HepG2 (cell line): ENCODE data around the gene KCNK7. TPM values are rescaled to one million over a fixed set of nuclear protein-coding genes. Genes with fewer than 3 reads are reported as not detected.

Experiments used
- ATAC-seq: fragments of 200-7000 bp; cut with Tn5 transposase; 3 replicates; pipeline ENCODE4 v1.9.1; 2020; ENCODE audit warnings: mild to moderate bottlenecking, moderate library complexity
- BruUV-seq: library from RNA; stranded (reverse); fragments of 400-500 nt; replicated peaks from 2 replicates; lab custom pipeline; 2021; lab: Mats Ljungman, UMichigan
- CTCF ChIA-PET: fragments of 300-600 bp; formaldehyde crosslinking; extraction: SDS; loops from one replicate; lab custom pipeline; 2021; ENCODE audit warnings: low total read pairs, inconsistent platforms, low intra/inter-chr PET ratio; lab: Yijun Ruan, JAX
- POLR2A ChIA-PET: fragments of 350-600 bp; sonication (Branson Sonifier 250); formaldehyde crosslinking; loops from one replicate; lab custom pipeline; 2020; ENCODE audit warnings: antibody characterized with exemption, inconsistent platforms; lab: Yijun Ruan, JAX
- DNase-seq: peaks from one replicate; pipeline ENCODE4 v3.0.0-alpha.2; 2015; ENCODE audit warnings: low spot score
- FAIRE-seq: peaks from 3 replicates; lab custom pipeline; 2011; peaks lifted over from hg19 to GRCh38; lab: Jason Lieb, UNC
- H2AFZ ChIP-seq: one replicate; pipeline ENCODE4 v1.6.1; 2011; ENCODE audit warnings: low read length, inconsistent platforms
- H3K27ac ChIP-seq: fragments of 300-600 bp; 3 replicates; pipeline ENCODE4 v1.8.0; 2011; ENCODE audit warnings: mixed run types, mild to moderate bottlenecking, mixed read lengths, low read length, inconsistent platforms; ENCODE audit not compliant: insufficient read depth; ENCODE audit errors: extremely low read length
- H3K27me3 ChIP-seq, 2 experiments: fragments of 200-600 bp in 1 of 2; 2 replicates in 1 of 2; 3 replicates in 1 of 2; pipeline versions ENCODE4 v1.6.0 to v1.8.0; 2011; ENCODE audit warnings: low read length in 2 of 2, mild to moderate bottlenecking in 2 of 2, moderate library complexity in 2 of 2, inconsistent platforms in 1 of 2; ENCODE audit not compliant: insufficient read depth in 2 of 2, control insufficient read depth in 1 of 2
- H3K36me3 ChIP-seq, 2 experiments: fragments of 200-600 bp in 1 of 2; replicated peaks in 1 of 2; 2 replicates in 1 of 2; 3 replicates in 1 of 2; pipeline versions ENCODE4 v1.5.1 to v1.8.0; 2011; ENCODE audit warnings: low read length in 2 of 2, inconsistent platforms in 1 of 2; ENCODE audit not compliant: insufficient read depth in 2 of 2, control insufficient read depth in 1 of 2
- H3K4me1 ChIP-seq: 2 replicates; pipeline ENCODE4 v1.5.1; 2012; ENCODE audit warnings: low read length, inconsistent platforms; ENCODE audit not compliant: insufficient read depth
- H3K4me2 ChIP-seq: 2 replicates; pipeline ENCODE4 v1.6.0; 2011; ENCODE audit warnings: low read depth, low read length, inconsistent platforms
- H3K4me3 ChIP-seq, 3 experiments: fragments of 200-600 bp in 1 of 3; sonication (generic), shearing (Covaris generic) in 1 of 3; replicated peaks in 1 of 3; 2 replicates each; pipeline ENCODE4 v1.5.1; 2011 to 2016; ENCODE audit warnings: low read length in 3 of 3, inconsistent platforms in 2 of 3, low read depth in 2 of 3, mild to moderate bottlenecking in 2 of 3, control low read depth in 1 of 3, mixed read lengths in 1 of 3; ENCODE audit not compliant: insufficient read depth in 1 of 3
- H3K79me2 ChIP-seq: one replicate; pipeline ENCODE4 v1.6.1; 2011; ENCODE audit warnings: low read length, inconsistent platforms; ENCODE audit not compliant: insufficient read depth
- H3K9ac ChIP-seq: 2 replicates; pipeline ENCODE4 v1.6.0; 2011; ENCODE audit warnings: mild to moderate bottlenecking, low read depth, low read length, inconsistent platforms; ENCODE audit not compliant: insufficient read depth
- H3K9me3 ChIP-seq: 2 replicates; pipeline ENCODE4 v1.5.1; 2012; ENCODE audit warnings: mild to moderate bottlenecking, low read length
- H4K20me1 ChIP-seq: 2 replicates; pipeline ENCODE4 v1.6.0; 2011; ENCODE audit warnings: inconsistent platforms, mild to moderate bottlenecking, low read length, moderate library complexity; ENCODE audit not compliant: insufficient read depth
- HDAC6 ChIP-seq: fragments of 200-600 bp; sonication (generic); IDR thresholded peaks from 2 replicates; pipeline ENCODE4 v1.7.0; 2017; ENCODE audit warnings: mild to moderate bottlenecking, antibody characterized with exemption, low read length, low read depth
- MTF1 ChIP-seq: sonication (generic); formaldehyde crosslinking; IDR thresholded peaks from 2 replicates; pipeline ENCODE4 v1.5.0; 2020; ENCODE audit warnings: missing genetic modification reagents
- NFE2L1 ChIP-seq: sonication (generic); formaldehyde crosslinking; IDR thresholded peaks from 2 replicates; pipeline ENCODE4 v1.4.0; 2020; ENCODE audit warnings: missing genetic modification reagents, mild to moderate bottlenecking, borderline replicate concordance
- NFKB2 ChIP-seq: sonication (generic); formaldehyde crosslinking; IDR thresholded peaks from 2 replicates; pipeline ENCODE4 v1.4.0; 2020; ENCODE audit warnings: missing genetic modification reagents, borderline replicate concordance
- PAF1 ChIP-seq: IDR thresholded peaks from 2 replicates; pipeline ENCODE4 v1.6.1; 2016; ENCODE audit warnings: missing genetic modification reagents, missing compliant biosample characterization
- SRSF1 ChIP-seq: fragments of 200-400 bp; formaldehyde crosslinking; optimal IDR thresholded peaks from 2 replicates; pipeline ENCODE3; 2017; ENCODE audit warnings: mild to moderate bottlenecking, low read depth, low read length, moderate library complexity
- YEATS4 ChIP-seq: sonication (generic); formaldehyde crosslinking; IDR thresholded peaks from 2 replicates; pipeline ENCODE4 v1.4.0; 2020; ENCODE audit warnings: missing genetic modification reagents, borderline replicate concordance
- ZFP41 ChIP-seq: sonication (generic); formaldehyde crosslinking; IDR thresholded peaks from 2 replicates; pipeline ENCODE4 v1.4.0; 2020; ENCODE audit warnings: mild to moderate bottlenecking, missing genetic modification reagents, borderline replicate concordance
- WGBS: methylation state at CpG from one replicate; pipeline ENCODE4 v1.1.6; 2017; ENCODE audit warnings: low lambda C conversion rate; 5-methylcytosine and 5-hydroxymethylcytosine counted together
- in situ Hi-C: cut with HindIII; loops from 2 replicates; pipeline ENCODE4 v1.10.0; 2017; ENCODE audit warnings: low pct_unique_long_range_greater_than_20kb; ENCODE audit not compliant: extremely low pct_ligation_motif_present
- intact Hi-C: fragments of 100-400 bp; cut with micrococcal nuclease; formaldehyde crosslinking; loops from one replicate; pipeline ENCODE4 v1.10.0; 2022; ENCODE audit not compliant: unreplicated experiment
- polyA plus RNA-seq, 8 experiments: library from polyadenylated mRNA; depleted of rRNA in 3 of 8; stranded (reverse) in 7 of 8; unstranded in 1 of 8; fragments of >200 nt; fragmentation: Illumina TruSeq in 4 of 8; extraction: Trizol in 4 of 8; gene quantifications; 2 replicates each; pipeline versions ENCODE4 v1.2.1 to v1.2.3, GENCODE V29; 2011 to 2016; ENCODE audit warnings: low read depth in 4 of 8, missing spikeins in 1 of 8, mixed read lengths in 1 of 8; ENCODE audit not compliant: insufficient read depth in 1 of 8
- total RNA-seq, 5 experiments: library from RNA; depleted of rRNA; stranded (reverse); fragments of >200 nt; fragmentation: Illumina TruSeq; extraction: Trizol; gene quantifications; 2 replicates each; pipeline ENCODE4 v1.2.3, GENCODE V29; 2016; ENCODE audit warnings: low read depth in 1 of 5
- TF ChIP-seq, protein P1 (sequence below): sonication (generic); formaldehyde crosslinking; IDR thresholded peaks from 2 replicates; pipeline ENCODE4 v1.5.1; 2020; ENCODE audit warnings: mild to moderate bottlenecking, missing genetic modification reagents, moderate library complexity
- TF ChIP-seq, protein P2 (sequence below): sonication (generic); formaldehyde crosslinking; IDR thresholded peaks from 2 replicates; pipeline ENCODE4 v1.4.0; 2020; ENCODE audit warnings: missing genetic modification reagents

Gene KCNK7
- total and polyA plus RNA-seq, 2 of the 13 experiments (the other 11 are each of a cell fraction or from before 2014, with no cell fraction given): 0.11 TPM; not detected in 1

- TF ChIP-seq, protein P1, sequence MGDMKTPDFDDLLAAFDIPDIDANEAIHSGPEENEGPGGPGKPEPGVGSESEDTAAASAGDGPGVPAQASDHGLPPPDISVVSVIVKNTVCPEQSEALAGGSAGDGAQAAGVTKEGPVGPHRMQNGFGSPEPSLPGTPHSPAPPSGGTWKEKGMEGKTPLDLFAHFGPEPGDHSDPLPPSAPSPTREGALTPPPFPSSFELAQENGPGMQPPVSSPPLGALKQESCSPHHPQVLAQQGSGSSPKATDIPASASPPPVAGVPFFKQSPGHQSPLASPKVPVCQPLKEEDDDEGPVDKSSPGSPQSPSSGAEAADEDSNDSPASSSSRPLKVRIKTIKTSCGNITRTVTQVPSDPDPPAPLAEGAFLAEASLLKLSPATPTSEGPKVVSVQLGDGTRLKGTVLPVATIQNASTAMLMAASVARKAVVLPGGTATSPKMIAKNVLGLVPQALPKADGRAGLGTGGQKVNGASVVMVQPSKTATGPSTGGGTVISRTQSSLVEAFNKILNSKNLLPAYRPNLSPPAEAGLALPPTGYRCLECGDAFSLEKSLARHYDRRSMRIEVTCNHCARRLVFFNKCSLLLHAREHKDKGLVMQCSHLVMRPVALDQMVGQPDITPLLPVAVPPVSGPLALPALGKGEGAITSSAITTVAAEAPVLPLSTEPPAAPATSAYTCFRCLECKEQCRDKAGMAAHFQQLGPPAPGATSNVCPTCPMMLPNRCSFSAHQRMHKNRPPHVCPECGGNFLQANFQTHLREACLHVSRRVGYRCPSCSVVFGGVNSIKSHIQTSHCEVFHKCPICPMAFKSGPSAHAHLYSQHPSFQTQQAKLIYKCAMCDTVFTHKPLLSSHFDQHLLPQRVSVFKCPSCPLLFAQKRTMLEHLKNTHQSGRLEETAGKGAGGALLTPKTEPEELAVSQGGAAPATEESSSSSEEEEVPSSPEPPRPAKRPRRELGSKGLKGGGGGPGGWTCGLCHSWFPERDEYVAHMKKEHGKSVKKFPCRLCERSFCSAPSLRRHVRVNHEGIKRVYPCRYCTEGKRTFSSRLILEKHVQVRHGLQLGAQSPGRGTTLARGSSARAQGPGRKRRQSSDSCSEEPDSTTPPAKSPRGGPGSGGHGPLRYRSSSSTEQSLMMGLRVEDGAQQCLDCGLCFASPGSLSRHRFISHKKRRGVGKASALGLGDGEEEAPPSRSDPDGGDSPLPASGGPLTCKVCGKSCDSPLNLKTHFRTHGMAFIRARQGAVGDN (CRISPR knock-in tag): peak; percentile 8; the same call in 1 of the 2 replicates
- TF ChIP-seq, all 625 proteins: peak for 55
These were observed 20.5 kb upstream of the KCNK7 start (continued) for GRCh38 chr11:65615950-65616574.

GRCh38 chr11:65615229-65615949 lies 19.8 kb upstream of the KCNK7 start, which contains the start of gene PCNX3:
TSS of gene PCNX3 (plus strand) at chr11:65615776. CDS start at chr11:65616312, 536 bp downstream.
- peaks cover 23% of the 10 kb centered on the region; the same call in 1 of the 2 replicates for H4K20me1 ChIP-seq
- ChIA-PET POLR2A (interaction anchor here (0.7 to 4.3 kb wide), 27 partner anchors 9 to 437 kb away, joined by 3 to 48 read pairs (median 4); partner anchors contain the start of genes CCDC85B, CFL1, EHBP1L1 and KAT5), CTCF (no interaction called here)
- no peaks in the 10 kb centered on the region; a peak in 1 of 5 replicates for H3K27me3 ChIP-seq
- peak within 1 kb of the TSS; percentile 95 for H3K9ac ChIP-seq
- H3K4me2 ChIP-seq: peak within 1 kb of the TSS; percentile 96
- WGBS: 1% methylated on average over 39 of the region's 55 CpGs
- peaks cover 60% of the 10 kb centered on the region for H3K79me2 ChIP-seq
- in situ Hi-C loops (no loop called here), intact Hi-C loops (no loop called here)
- H3K36me3 ChIP-seq: peaks cover 18 to 39% of the 10 kb centered on the region in 2 experiments; a peak in 4 of 5 replicates
- DNase-seq: peak; percentile 100
- no TSS peak for BruUV-seq
- ATAC-seq: peak; percentile 72
- peaks cover 41% of the 10 kb centered on the region for H3K4me1 ChIP-seq
- peak within 1 kb of the TSS; percentile 92 for H3K27ac ChIP-seq
- no peak within 1 kb of the TSS for H2AFZ ChIP-seq
- H3K9me3 ChIP-seq: no peaks in the 10 kb centered on the region
- peak within 1 kb of the TSS; percentile 90 to 97 (median 94) for H3K4me3 ChIP-seq
- peak; percentile 100 for FAIRE-seq
- TF ChIP-seq HDAC6 (no peak), NFKB2 (CRISPR knock-in tag) (0 out of 2 replicates have a peak, but pooled peaks have one; percentile 16), NFE2L1 (CRISPR knock-in tag) (no peak), YEATS4 (CRISPR knock-in tag) (peak; percentile 12; the same call in 1 of the 2 replicates), ZFP41 (no peak), PAF1 (no peak), SRSF1 (no peak), MTF1 (CRISPR knock-in tag) (no peak)
- TF ChIP-seq, protein P2, sequence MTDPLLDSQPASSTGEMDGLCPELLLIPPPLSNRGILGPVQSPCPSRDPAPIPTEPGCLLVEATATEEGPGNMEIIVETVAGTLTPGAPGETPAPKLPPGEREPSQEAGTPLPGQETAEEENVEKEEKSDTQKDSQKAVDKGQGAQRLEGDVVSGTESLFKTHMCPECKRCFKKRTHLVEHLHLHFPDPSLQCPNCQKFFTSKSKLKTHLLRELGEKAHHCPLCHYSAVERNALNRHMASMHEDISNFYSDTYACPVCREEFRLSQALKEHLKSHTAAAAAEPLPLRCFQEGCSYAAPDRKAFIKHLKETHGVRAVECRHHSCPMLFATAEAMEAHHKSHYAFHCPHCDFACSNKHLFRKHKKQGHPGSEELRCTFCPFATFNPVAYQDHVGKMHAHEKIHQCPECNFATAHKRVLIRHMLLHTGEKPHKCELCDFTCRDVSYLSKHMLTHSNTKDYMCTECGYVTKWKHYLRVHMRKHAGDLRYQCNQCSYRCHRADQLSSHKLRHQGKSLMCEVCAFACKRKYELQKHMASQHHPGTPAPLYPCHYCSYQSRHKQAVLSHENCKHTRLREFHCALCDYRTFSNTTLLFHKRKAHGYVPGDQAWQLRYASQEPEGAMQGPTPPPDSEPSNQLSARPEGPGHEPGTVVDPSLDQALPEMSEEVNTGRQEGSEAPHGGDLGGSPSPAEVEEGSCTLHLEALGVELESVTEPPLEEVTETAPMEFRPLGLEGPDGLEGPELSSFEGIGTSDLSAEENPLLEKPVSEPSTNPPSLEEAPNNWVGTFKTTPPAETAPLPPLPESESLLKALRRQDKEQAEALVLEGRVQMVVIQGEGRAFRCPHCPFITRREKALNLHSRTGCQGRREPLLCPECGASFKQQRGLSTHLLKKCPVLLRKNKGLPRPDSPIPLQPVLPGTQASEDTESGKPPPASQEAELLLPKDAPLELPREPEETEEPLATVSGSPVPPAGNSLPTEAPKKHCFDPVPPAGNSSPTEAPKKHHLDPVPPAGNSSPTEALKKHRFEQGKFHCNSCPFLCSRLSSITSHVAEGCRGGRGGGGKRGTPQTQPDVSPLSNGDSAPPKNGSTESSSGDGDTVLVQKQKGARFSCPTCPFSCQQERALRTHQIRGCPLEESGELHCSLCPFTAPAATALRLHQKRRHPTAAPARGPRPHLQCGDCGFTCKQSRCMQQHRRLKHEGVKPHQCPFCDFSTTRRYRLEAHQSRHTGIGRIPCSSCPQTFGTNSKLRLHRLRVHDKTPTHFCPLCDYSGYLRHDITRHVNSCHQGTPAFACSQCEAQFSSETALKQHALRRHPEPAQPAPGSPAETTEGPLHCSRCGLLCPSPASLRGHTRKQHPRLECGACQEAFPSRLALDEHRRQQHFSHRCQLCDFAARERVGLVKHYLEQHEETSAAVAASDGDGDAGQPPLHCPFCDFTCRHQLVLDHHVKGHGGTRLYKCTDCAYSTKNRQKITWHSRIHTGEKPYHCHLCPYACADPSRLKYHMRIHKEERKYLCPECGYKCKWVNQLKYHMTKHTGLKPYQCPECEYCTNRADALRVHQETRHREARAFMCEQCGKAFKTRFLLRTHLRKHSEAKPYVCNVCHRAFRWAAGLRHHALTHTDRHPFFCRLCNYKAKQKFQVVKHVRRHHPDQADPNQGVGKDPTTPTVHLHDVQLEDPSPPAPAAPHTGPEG (CRISPR knock-in tag): no peak; the same call in 1 of the 2 replicates
